A549 (cell line): ENCODE measurements around the gene PRTN3. TPM values are rescaled to one million over a fixed set of nuclear protein-coding genes. Genes with fewer than 3 reads are reported as not detected.

Experiments used
- ATAC-seq, 2 experiments: fragments of 200-7000 bp in 1 of 2; fragments of >200 bp in 1 of 2; cut with Nextera tagmentation in 1 of 2; cut with Tn5 transposase in 1 of 2; 3 replicates each; pipeline versions ENCODE4 v1.8.0 to v1.9.1; 2018 to 2020; ENCODE audit warnings: mild to moderate bottlenecking in 1 of 2, moderate library complexity in 1 of 2
- CTCF ChIA-PET: fragments of 300-600 bp; sonication (Branson Sonifier 250); formaldehyde crosslinking; extraction: SDS; loops from one replicate; lab custom pipeline; 2021; ENCODE audit warnings: antibody characterized with exemption, inconsistent platforms; lab: Yijun Ruan, JAX
- POLR2A ChIA-PET: fragments of 350-600 bp; formaldehyde crosslinking; extraction: SDS; loops from one replicate; lab custom pipeline; 2021; ENCODE audit warnings: antibody characterized with exemption, inconsistent platforms; lab: Yijun Ruan, JAX
- DNase-seq, 2 experiments: peaks; one replicate each; pipeline versions ENCODE4 v3.0.0 to v3.0.0-alpha.2; 2011 to 2016; ENCODE audit warnings: low read depth in 1 of 2, low spot score in 1 of 2
- FAIRE-seq: peaks from 2 replicates; lab custom pipeline; 2011; peaks lifted over from hg19 to GRCh38; lab: Jason Lieb, UNC
- H3K27ac ChIP-seq, 2 experiments: fragments of >200 bp; sonication (Bioruptor Twin); formaldehyde crosslinking; 3 replicates each; pipeline ENCODE4 v1.5.1; 2016 to 2017
- H3K4me1 ChIP-seq: fragments of >200 bp; sonication (Bioruptor Twin); formaldehyde crosslinking; 3 replicates; pipeline ENCODE4 v1.6.1; 2016
- H3K4me2 ChIP-seq: fragments of >200 bp; sonication (Bioruptor Twin); formaldehyde crosslinking; 3 replicates; pipeline ENCODE4 v1.6.1; 2016
- H3K4me3 ChIP-seq: fragments of >200 bp; sonication (Bioruptor Twin); formaldehyde crosslinking; 3 replicates; pipeline ENCODE4 v1.5.1; 2016
- H3K9me3 ChIP-seq: fragments of >200 bp; sonication (Bioruptor Twin); formaldehyde crosslinking; 3 replicates; pipeline ENCODE4 v1.6.1; 2016
- ATOH8 ChIP-seq: fragments of 250-450 bp; sonication (Bioruptor Pico); IDR thresholded peaks from 2 replicates; pipeline ENCODE4 v1.5.0; 2020; ENCODE audit warnings: low read depth, mild to moderate bottlenecking, moderate library complexity
- CBX8 ChIP-seq: fragments of 200-600 bp; sonication (generic); IDR thresholded peaks from 2 replicates; pipeline ENCODE4 v1.6.1; 2016
- CEBPB ChIP-seq, 2 experiments: fragments of >200 bp in 1 of 2; sonication (Bioruptor Twin) in 1 of 2; formaldehyde crosslinking in 1 of 2; IDR thresholded peaks; 2 replicates each; pipeline ENCODE4 v1.6.1; 2012 to 2016
- CHD2 ChIP-seq: fragments of 150-350 bp; IDR thresholded peaks from 2 replicates; pipeline ENCODE4 v1.6.1; 2014; ENCODE audit warnings: low read length; ENCODE audit not compliant: partially characterized antibody
- E2F6 ChIP-seq: IDR thresholded peaks from 2 replicates; pipeline ENCODE4 v1.6.1; 2012; ENCODE audit warnings: low read depth, borderline replicate concordance
- EHF ChIP-seq: fragments of 250-450 bp; sonication (Bioruptor Pico); IDR thresholded peaks from 2 replicates; pipeline ENCODE4 v1.5.0; 2020; ENCODE audit warnings: mild to moderate bottlenecking
- EHMT2 ChIP-seq: fragments of 200-600 bp; sonication (generic); IDR thresholded peaks from 2 replicates; pipeline ENCODE4 v1.6.1; 2016; ENCODE audit warnings: antibody characterized with exemption, low read depth, mild to moderate bottlenecking, moderate library complexity
- EP300 ChIP-seq, 2 experiments: fragments of >200 bp; sonication (Bioruptor Twin); formaldehyde crosslinking; IDR thresholded peaks; 2 replicates in 1 of 2; 3 replicates in 1 of 2; pipeline ENCODE4 v1.6.1; 2016 to 2017
- HES2 ChIP-seq: fragments of >200 bp; sonication (Bioruptor Twin); formaldehyde crosslinking; IDR thresholded peaks from 2 replicates; pipeline ENCODE4 v1.6.1; 2016
- HOXA7 ChIP-seq: fragments of 250-450 bp; sonication (Bioruptor Pico); IDR thresholded peaks from 2 replicates; pipeline ENCODE4 v1.5.0; 2020; ENCODE audit warnings: mild to moderate bottlenecking, moderate library complexity
- JUN ChIP-seq, 2 experiments: fragments of >200 bp; sonication (Bioruptor Twin); formaldehyde crosslinking; IDR thresholded peaks; 2 replicates in 1 of 2; 3 replicates in 1 of 2; pipeline ENCODE4 v1.6.1; 2016 to 2017
- JUNB ChIP-seq: fragments of >200 bp; sonication (Bioruptor Twin); formaldehyde crosslinking; IDR thresholded peaks from 2 replicates; pipeline ENCODE4 v1.6.1; 2016
- KDM1A ChIP-seq: fragments of 200-600 bp; sonication (generic); IDR thresholded peaks from 2 replicates; pipeline ENCODE4 v1.6.1; 2016; ENCODE audit warnings: low read depth, mild to moderate bottlenecking
- MAFK ChIP-seq: fragments of 450-650 bp; IDR thresholded peaks from 2 replicates; pipeline ENCODE4 v1.6.1; 2014; ENCODE audit not compliant: partially characterized antibody
- MAX ChIP-seq: IDR thresholded peaks from 2 replicates; pipeline ENCODE4 v1.6.1; 2012
- NFE2L2 ChIP-seq: fragments of 150-350 bp; conservative IDR thresholded peaks from 2 replicates; pipeline ENCODE4 v1.6.1; 2014; ENCODE audit warnings: low read length
- NPAS2 ChIP-seq: fragments of 250-450 bp; sonication (Bioruptor Pico); IDR thresholded peaks from 2 replicates; pipeline ENCODE4 v1.8.0; 2022; ENCODE audit warnings: mild to moderate bottlenecking, moderate library complexity, borderline replicate concordance
- NR3C1 ChIP-seq: fragments of >200 bp; sonication (Bioruptor Twin); formaldehyde crosslinking; IDR thresholded peaks from 3 replicates; pipeline ENCODE4 v1.6.1; 2017
- PHF8 ChIP-seq: fragments of 200-600 bp; sonication (generic); IDR thresholded peaks from 2 replicates; pipeline ENCODE4 v1.6.1; 2016; ENCODE audit warnings: low read depth, mild to moderate bottlenecking, antibody characterized with exemption, moderate library complexity, borderline replicate concordance
- POLR2A ChIP-seq: IDR thresholded peaks from 2 replicates; pipeline ENCODE4 v1.6.1; 2012; ENCODE audit warnings: mild to moderate bottlenecking, low read length
- POLR2AphosphoS2 ChIP-seq: conservative IDR thresholded peaks from 2 replicates; pipeline ENCODE4 v1.6.1; 2012; ENCODE audit warnings: low read length, improper control_type of control experiment, inconsistent platforms
- RAD21 ChIP-seq, 2 experiments: fragments of >200 bp in 1 of 2; sonication (Bioruptor Twin) in 1 of 2; formaldehyde crosslinking in 1 of 2; IDR thresholded peaks in 1 of 2; conservative IDR thresholded peaks in 1 of 2; 2 replicates in 1 of 2; 3 replicates in 1 of 2; pipeline ENCODE4 v1.6.1; 2012 to 2018; ENCODE audit warnings: inconsistent platforms in 1 of 2
- RARB ChIP-seq: fragments of 250-450 bp; sonication (Bioruptor Pico); IDR thresholded peaks from 2 replicates; pipeline ENCODE4 v1.8.0; 2021; ENCODE audit warnings: mild to moderate bottlenecking, moderate library complexity
- RFX5 ChIP-seq: fragments of 450-650 bp; IDR thresholded peaks from 2 replicates; pipeline ENCODE4 v1.7.1; 2014; ENCODE audit warnings: antibody characterized with exemption, mild to moderate bottlenecking, moderate library complexity
- RNF2 ChIP-seq: fragments of 200-600 bp; sonication (generic); IDR thresholded peaks from 2 replicates; pipeline ENCODE4 v1.6.1; 2016; ENCODE audit warnings: low read depth, mild to moderate bottlenecking, antibody characterized with exemption, moderate library complexity, borderline replicate concordance
- SMC3 ChIP-seq: fragments of >200 bp; sonication (Bioruptor Twin); formaldehyde crosslinking; IDR thresholded peaks from 3 replicates; pipeline ENCODE4 v1.6.1; 2018; ENCODE audit warnings: inconsistent platforms
- TFCP2L1 ChIP-seq: fragments of 250-450 bp; sonication (Bioruptor Pico); IDR thresholded peaks from 2 replicates; pipeline ENCODE4 v1.5.0; 2021; ENCODE audit warnings: mild to moderate bottlenecking
- ZNF302 ChIP-seq: fragments of 250-450 bp; sonication (Bioruptor Pico); IDR thresholded peaks from 2 replicates; pipeline ENCODE4 v1.9.0; 2021; ENCODE audit warnings: inconsistent platforms, mild to moderate bottlenecking, moderate library complexity
- ZSCAN20 ChIP-seq: fragments of 250-450 bp; sonication (Bioruptor Pico); IDR thresholded peaks from 2 replicates; pipeline ENCODE4 v1.8.0; 2022; ENCODE audit warnings: mild to moderate bottlenecking, moderate library complexity
- WGBS: methylation state at CpG from one replicate; pipeline ENCODE4 v1.1.6; 2017; ENCODE audit errors: missing lambda C conversion rate; 5-methylcytosine and 5-hydroxymethylcytosine counted together
- polyA plus RNA-seq, 4 experiments: library from polyadenylated mRNA; depleted of rRNA in 3 of 4; stranded (reverse); fragments of >200 nt; fragmentation: RNase III in 1 of 4; extraction: RNeasy Plus Mini Kit Qiagen cat#74134 plus additional on column Dnase treatment in 1 of 4; gene quantifications; 2 replicates in 3 of 4; 3 replicates in 1 of 4; pipeline ENCODE4 v1.2.3, GENCODE V29; 2011 to 2017

PRTN3 gene
- polyA plus RNA-seq, 2 of the 4 experiments (the other 2 are of a cell fraction): 0.21 to 0.39 TPM

GRCh38 chr19:887599-887998, 46.8 kb downstream of the PRTN3 start:
- no peaks in the 10 kb centered on the region for H3K4me1 ChIP-seq
- H3K4me2 ChIP-seq: no peak overlapping the region
- no peaks in the 10 kb centered on the region for H3K9me3 ChIP-seq
- no peak overlapping the region for H3K4me3 ChIP-seq
- 95% methylated on average over 9 of the region's 10 CpGs for WGBS
- ATAC-seq: no peak
- CTCF ChIA-PET: interaction anchor here (1.5 kb wide), 1 partner anchor 31 kb away, joined by 3 read pairs; no protein-coding TSS in a partner anchor
- no peak for FAIRE-seq
- no peak for TF ChIP-seq EHMT2
- TF ChIP-seq CBX8: no peak
- no peak for TF ChIP-seq RARB
- TF ChIP-seq ZNF302 (CRISPR knock-in tag): no peak
- no peak for TF ChIP-seq RAD21 (conservative IDR thresholded peaks at IDR 0.05 in 1 of 2, IDR thresholded peaks at IDR 0.05 in 1 of 2)
- TF ChIP-seq TFCP2L1 (CRISPR knock-in tag): no peak
- POLR2A ChIA-PET: no interaction called here
- no peak overlapping the region for H3K27ac ChIP-seq
- no peak for DNase-seq

- FAIRE-seq: no peak
- WGBS: 87% methylated on average over 24 of the region's 30 CpGs
- POLR2A ChIA-PET: interaction anchor here (0.6 kb wide), 1 partner anchor 9 kb away, joined by 3 read pairs; no protein-coding TSS in a partner anchor
These were observed 48.0 kb downstream of the PRTN3 start for GRCh38 chr19:888581-889385.

GRCh38 chr19:889662-890295, 49.0 kb downstream of the PRTN3 start:
- no peak for DNase-seq
- no peak overlapping the region for H3K27ac ChIP-seq
- ChIA-PET POLR2A (no interaction called here), CTCF (interaction anchor here (1.0 kb wide), 1 partner anchor 14 kb away, joined by 3 read pairs; no protein-coding TSS in a partner anchor)
- WGBS: 95% methylated on average over 17 of the region's 26 CpGs
- no peak overlapping the region for H3K4me3 ChIP-seq
- no peaks in the 10 kb centered on the region for H3K9me3 ChIP-seq
- no peaks in the 10 kb centered on the region for H3K4me1 ChIP-seq
- FAIRE-seq: no peak
- H3K4me2 ChIP-seq: no peak overlapping the region
- ATAC-seq: no peak
- TF ChIP-seq PHF8 (no peak), POLR2AphosphoS2 (no peak), EP300 (IDR thresholded peaks at IDR 0.05) (no peak), CEBPB (IDR thresholded peaks at IDR 0.05) (no peak), MAX (no peak), KDM1A (no peak), NR3C1 (no peak), HOXA7 (CRISPR knock-in tag) (no peak), NPAS2 (no peak)

More at GRCh38 chr19:888581-889385, 48.0 kb downstream of the PRTN3 start:
- H3K4me1 ChIP-seq: no peaks in the 10 kb centered on the region
- ATAC-seq: no peak
- no peak overlapping the region for H3K27ac ChIP-seq
- CTCF ChIA-PET: interaction anchor here (1.0 kb wide), 1 partner anchor 15 kb away, joined by 3 read pairs; no protein-coding TSS in a partner anchor
- no peaks in the 10 kb centered on the region for H3K9me3 ChIP-seq
- no peak overlapping the region for H3K4me3 ChIP-seq
- no peak overlapping the region for H3K4me2 ChIP-seq
- TF ChIP-seq RNF2: no peak
- no peak for TF ChIP-seq HOXA7 (CRISPR knock-in tag)
- no peak for TF ChIP-seq SMC3
- TF ChIP-seq E2F6: no peak
- TF ChIP-seq HES2: no peak
- TF ChIP-seq MAX: no peak
- TF ChIP-seq ZSCAN20 (CRISPR knock-in tag): no peak
- no peak for TF ChIP-seq RAD21 (conservative IDR thresholded peaks at IDR 0.05 in 1 of 2, IDR thresholded peaks at IDR 0.05 in 1 of 2)
- no peak for TF ChIP-seq POLR2A
- no peak for TF ChIP-seq EHF (CRISPR knock-in tag)
- no peak for TF ChIP-seq NFE2L2
- no peak for TF ChIP-seq JUNB
- TF ChIP-seq CHD2: no peak
- TF ChIP-seq NPAS2: no peak
- no peak for TF ChIP-seq MAFK
- TF ChIP-seq CBX8: no peak
- TF ChIP-seq JUN (IDR thresholded peaks at IDR 0.05): no peak
- TF ChIP-seq RFX5: no peak
- no peak for TF ChIP-seq ATOH8 (CRISPR knock-in tag)
- DNase-seq: no peak
